HG02943 (cell line): ENCODE data around the gene AGMO.

Source experiments
- ATAC-seq: cut with Tn5 transposase; IDR thresholded peaks from one replicate; pipeline ENCODE4 v1.9.1; 2021; ENCODE audit warnings: mild to moderate bottlenecking, low read depth, moderate library complexity; ENCODE audit not compliant: unreplicated experiment

AGMO gene

GRCh38 chr7:15505761-15506160 lies 56.1 kb downstream of the AGMO start:
- no peak for ATAC-seq

- ATAC-seq = no peak
These were observed 57.5 kb downstream of the AGMO start for GRCh38 chr7:15504351-15504750.

- ATAC-seq = no peak
These were observed 58.1 kb downstream of the AGMO start for GRCh38 chr7:15503603-15504290.

- ATAC-seq = no peak
These were observed 63.4 kb downstream of the AGMO start for GRCh38 chr7:15498465-15498864.

- ATAC-seq = no peak
These were observed 66.6 kb downstream of the AGMO start for GRCh38 chr7:15495170-15495569.

GRCh38 chr7:15494711-15495110 lies 67.1 kb downstream of the AGMO start:
- ATAC-seq = no peak

- no peak for ATAC-seq
These were observed 70.5 kb downstream of the AGMO start for GRCh38 chr7:15491361-15491760.

- ATAC-seq = no peak
These were observed 71.5 kb downstream of the AGMO start for GRCh38 chr7:15490291-15490690.

- no peak for ATAC-seq
These were observed 72.0 kb downstream of the AGMO start for GRCh38 chr7:15489861-15490260.

GRCh38 chr7:15489383-15489782 lies 72.4 kb downstream of the AGMO start:
- ATAC-seq = no peak

- no peak for ATAC-seq
These were observed 73.4 kb downstream of the AGMO start for GRCh38 chr7:15488401-15488800.

- no peak for ATAC-seq
These were observed 73.9 kb downstream of the AGMO start for GRCh38 chr7:15487896-15488295.

- no peak for ATAC-seq
These were observed 75.8 kb downstream of the AGMO start for GRCh38 chr7:15485998-15486397.

- no peak for ATAC-seq
These were observed 76.4 kb downstream of the AGMO start for GRCh38 chr7:15485431-15485830.

GRCh38 chr7:15481132-15481531 lies 80.7 kb downstream of the AGMO start:
- no peak for ATAC-seq

GRCh38 chr7:15478401-15478800 lies 83.4 kb downstream of the AGMO start:
- ATAC-seq = no peak

GRCh38 chr7:15476531-15476918 lies 85.3 kb downstream of the AGMO start:
- ATAC-seq = no peak

GRCh38 chr7:15475808-15476530 lies 85.8 kb downstream of the AGMO start:
- no peak for ATAC-seq

GRCh38 chr7:15471669-15471950 lies 90.2 kb downstream of the AGMO start:
- no peak for ATAC-seq

GRCh38 chr7:15470825-15471668 lies 90.8 kb downstream of the AGMO start:
- no peak for ATAC-seq

GRCh38 chr7:15464667-15465121 lies 97.1 kb downstream of the AGMO start:
- no peak for ATAC-seq
